MCF 10A (cell line): ENCODE results near the gene ARHGEF9. TPM values are rescaled to one million over a fixed set of nuclear protein-coding genes. Genes with fewer than 3 reads are reported as not detected.
"Not testable (repeated sequence)": the region's sequence is repeated elsewhere in the genome, so short reads cannot be mapped to it uniquely, and the experiment has no call there.

Experiments
- BruUV-seq: library from RNA; stranded (reverse); fragments of 400-500 nt; replicated peaks from 2 replicates; lab custom pipeline; 2021; lab: Mats Ljungman, UMichigan
- CTCF ChIA-PET: fragments of 300-600 bp; sonication (Branson Sonifier 250); formaldehyde crosslinking; extraction: SDS; loops from one replicate; lab custom pipeline; 2021; ENCODE audit warnings: antibody characterized with exemption, inconsistent platforms; lab: Yijun Ruan, JAX
- POLR2A ChIA-PET: fragments of 300-600, 350-650 bp; sonication (Branson Sonifier 250); formaldehyde crosslinking; extraction: SDS; loops from one replicate; lab custom pipeline; 2020; ENCODE audit warnings: antibody characterized with exemption, inconsistent platforms; lab: Yijun Ruan, JAX
- DNase-seq: peaks from one replicate; pipeline ENCODE4 v3.0.0-alpha.2; 2018; ENCODE audit not compliant: unreplicated experiment
- H3K27ac Mint-ChIP-seq: one replicate; pipeline ENCODE4 v1.8.0; 2022; ENCODE audit warnings: mild to moderate bottlenecking, low read depth, mixed read lengths; ENCODE audit not compliant: unreplicated experiment
- H3K27me3 Mint-ChIP-seq: one replicate; pipeline ENCODE4 v1.8.0; 2022; ENCODE audit warnings: mixed read lengths; ENCODE audit not compliant: insufficient read depth, unreplicated experiment
- H3K36me3 Mint-ChIP-seq: one replicate; pipeline ENCODE4 v1.8.0; 2022; ENCODE audit warnings: mild to moderate bottlenecking, moderate library complexity, mixed read lengths; ENCODE audit not compliant: insufficient read depth, unreplicated experiment
- H3K4me1 Mint-ChIP-seq: one replicate; pipeline ENCODE4 v1.8.0; 2022; ENCODE audit warnings: mixed read lengths; ENCODE audit not compliant: insufficient read depth, unreplicated experiment
- H3K4me3 Mint-ChIP-seq: one replicate; pipeline ENCODE4 v1.8.0; 2022; ENCODE audit warnings: mild to moderate bottlenecking, moderate library complexity, mixed read lengths; ENCODE audit not compliant: unreplicated experiment
- H3K9me3 Mint-ChIP-seq: one replicate; pipeline ENCODE4 v1.8.0; 2022; ENCODE audit warnings: mixed read lengths; ENCODE audit not compliant: unreplicated experiment
- intact Hi-C: fragments of 100-400 bp; cut with micrococcal nuclease; formaldehyde crosslinking; loops from 2 replicates; pipeline ENCODE4 v1.14.1; 2022
- total RNA-seq: library from RNA; stranded (reverse); gene quantifications from 2 replicates; pipeline ENCODE4 v1.2.3, GENCODE V29; 2022
- TF ChIP-seq, protein P1 (sequence below): fragments of 200-600 bp; IDR thresholded peaks from one replicate; pipeline ENCODE4 v1.8.0; 2022; ENCODE audit warnings: antibody characterized with exemption, mild to moderate bottlenecking; ENCODE audit not compliant: unreplicated experiment

Gene ARHGEF9
- total RNA-seq, 1 experiment from 2014 or later: 33.6 TPM

- BruUV-seq: no TSS peak
- POLR2A ChIA-PET: no interaction called here
- Mint-ChIP-seq H3K9me3 (no peaks in the 10 kb centered on the region), H3K27me3 (no peaks in the 10 kb centered on the region), H3K27ac (no peak overlapping the region), H3K4me1 (peaks cover 7% of the 10 kb centered on the region), H3K4me3 (no peak overlapping the region), H3K36me3 (peaks cover 2% of the 10 kb centered on the region)
- CTCF ChIA-PET: interaction anchor here (1.1 kb wide), 1 partner anchor 16 kb away, joined by 3 read pairs; no protein-coding TSS in a partner anchor
- intact Hi-C loops: no loop called here
- TF ChIP-seq, protein P1, sequence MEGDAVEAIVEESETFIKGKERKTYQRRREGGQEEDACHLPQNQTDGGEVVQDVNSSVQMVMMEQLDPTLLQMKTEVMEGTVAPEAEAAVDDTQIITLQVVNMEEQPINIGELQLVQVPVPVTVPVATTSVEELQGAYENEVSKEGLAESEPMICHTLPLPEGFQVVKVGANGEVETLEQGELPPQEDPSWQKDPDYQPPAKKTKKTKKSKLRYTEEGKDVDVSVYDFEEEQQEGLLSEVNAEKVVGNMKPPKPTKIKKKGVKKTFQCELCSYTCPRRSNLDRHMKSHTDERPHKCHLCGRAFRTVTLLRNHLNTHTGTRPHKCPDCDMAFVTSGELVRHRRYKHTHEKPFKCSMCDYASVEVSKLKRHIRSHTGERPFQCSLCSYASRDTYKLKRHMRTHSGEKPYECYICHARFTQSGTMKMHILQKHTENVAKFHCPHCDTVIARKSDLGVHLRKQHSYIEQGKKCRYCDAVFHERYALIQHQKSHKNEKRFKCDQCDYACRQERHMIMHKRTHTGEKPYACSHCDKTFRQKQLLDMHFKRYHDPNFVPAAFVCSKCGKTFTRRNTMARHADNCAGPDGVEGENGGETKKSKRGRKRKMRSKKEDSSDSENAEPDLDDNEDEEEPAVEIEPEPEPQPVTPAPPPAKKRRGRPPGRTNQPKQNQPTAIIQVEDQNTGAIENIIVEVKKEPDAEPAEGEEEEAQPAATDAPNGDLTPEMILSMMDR: no peak
- DNase-seq: no peak
These were observed 126.1 kb downstream of the ARHGEF9 start for GRCh38 chrX:63658920-63659319.

DNA sequence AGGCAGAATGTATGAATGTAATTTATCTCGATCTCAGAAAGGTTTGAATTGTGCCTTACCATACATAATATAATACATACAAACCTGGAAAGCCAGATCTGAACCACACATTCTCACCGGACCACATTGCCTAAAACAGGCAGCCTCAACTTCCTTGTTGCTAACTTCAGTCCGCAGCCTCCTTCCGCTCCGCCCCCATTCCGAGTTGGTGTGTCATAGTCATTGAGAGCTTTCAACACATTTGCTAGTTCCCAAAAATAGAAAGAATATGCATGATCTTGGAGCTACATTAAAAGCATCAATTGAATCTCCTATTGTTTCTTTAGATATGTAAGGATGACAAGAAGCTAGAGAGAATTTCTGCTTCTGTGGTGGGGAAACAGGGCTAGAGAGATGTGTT is 127.2 kb downstream of the ARHGEF9 start:
- H3K27ac Mint-ChIP-seq: peak overlapping the region; percentile 86
- CTCF ChIA-PET: interaction anchor here (0.6 kb wide), 1 partner anchor 36 kb away, joined by 3 read pairs; no protein-coding TSS in a partner anchor
- no peaks in the 10 kb centered on the region for H3K9me3 Mint-ChIP-seq
- DNase-seq: peak; percentile 70
- intact Hi-C loops: no loop called here
- no peaks in the 10 kb centered on the region for H3K27me3 Mint-ChIP-seq
- TF ChIP-seq, protein P1: no peak
- H3K4me3 Mint-ChIP-seq: no peak overlapping the region
- H3K36me3 Mint-ChIP-seq: no peaks in the 10 kb centered on the region
- BruUV-seq: no TSS peak
- peaks cover 7% of the 10 kb centered on the region for H3K4me1 Mint-ChIP-seq
- POLR2A ChIA-PET: no interaction called here

DNA sequence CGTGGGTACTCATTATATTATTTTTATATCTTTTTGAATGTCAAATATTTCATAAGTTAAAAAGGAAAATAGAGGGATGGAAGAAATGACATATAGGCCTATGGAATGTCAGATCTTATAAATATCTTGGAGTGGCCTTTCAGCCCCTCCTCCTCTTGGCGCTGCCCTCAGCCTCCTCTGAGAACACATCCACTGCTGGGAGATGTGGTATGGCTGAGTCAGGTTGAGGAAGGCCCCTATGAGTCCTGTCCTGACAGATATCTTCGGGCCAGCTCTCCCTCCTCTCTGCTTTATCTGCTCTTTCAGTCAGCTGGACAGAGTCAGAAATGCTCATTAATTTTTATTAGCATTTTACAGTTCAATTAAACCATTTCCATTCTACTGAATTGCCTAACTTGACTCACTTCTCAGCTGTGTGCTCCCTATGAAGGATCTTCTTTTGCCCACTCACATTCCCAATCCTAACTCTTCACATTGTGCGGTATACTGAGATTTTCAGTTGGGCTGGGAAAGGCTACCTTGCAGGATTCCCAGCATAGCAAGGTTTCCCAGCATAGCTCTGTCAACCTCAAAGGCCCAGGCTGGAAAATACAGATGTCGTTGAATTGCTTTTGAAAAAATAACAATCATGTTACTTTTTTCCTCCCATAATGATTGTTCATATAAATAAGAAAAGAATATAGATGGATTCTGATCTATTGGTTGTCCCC is 128.0 kb downstream of the ARHGEF9 start:
- intact Hi-C loops: no loop called here
- H3K4me1 Mint-ChIP-seq: peaks cover 7% of the 10 kb centered on the region
- H3K36me3 Mint-ChIP-seq: no peaks in the 10 kb centered on the region
- peak; percentile 19 for DNase-seq
- no TSS peak for BruUV-seq
- TF ChIP-seq, protein P1: no peak
- H3K27ac Mint-ChIP-seq: peak overlapping the region; percentile 86
- H3K9me3 Mint-ChIP-seq: no peaks in the 10 kb centered on the region
- POLR2A ChIA-PET: no interaction called here
- H3K27me3 Mint-ChIP-seq: no peaks in the 10 kb centered on the region
- H3K4me3 Mint-ChIP-seq: no peak overlapping the region
- CTCF ChIA-PET: interaction anchor here (0.6 to 0.7 kb wide), 2 partner anchors 30 to 37 kb away, joined by 3 read pairs; no protein-coding TSS in a partner anchor

DNA sequence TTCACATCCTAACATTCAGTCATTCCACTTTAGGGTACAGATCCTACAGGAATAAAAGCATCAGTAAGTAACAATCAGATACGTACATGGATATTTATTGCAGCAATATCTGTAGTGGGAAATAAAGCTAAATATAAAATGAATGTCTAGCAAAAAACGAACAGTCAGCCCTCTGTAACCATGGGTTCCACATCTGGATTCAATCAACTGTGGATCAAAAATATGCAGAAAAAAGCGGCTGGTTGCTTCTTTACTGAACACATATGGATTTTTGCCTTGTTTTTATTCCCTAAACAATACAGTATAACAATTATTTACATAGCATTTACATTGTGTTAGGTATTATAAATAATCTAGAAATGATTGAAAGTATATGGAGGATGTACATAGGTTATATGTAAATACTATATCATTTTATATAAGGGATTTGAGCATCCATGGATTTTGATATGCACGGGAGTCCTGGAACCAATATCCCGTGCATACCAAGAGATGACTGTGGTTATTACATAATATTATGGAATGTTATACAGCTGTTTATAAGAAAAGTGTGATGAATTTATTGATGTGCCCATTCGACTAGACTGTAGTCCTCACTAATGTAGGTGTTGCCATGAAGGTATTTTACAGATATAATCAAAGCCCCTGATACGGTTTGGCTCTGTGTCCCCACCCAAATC is 132.8 kb downstream of the ARHGEF9 start:
- no peak for DNase-seq
- POLR2A ChIA-PET: no interaction called here
- BruUV-seq: no TSS peak
- Mint-ChIP-seq H3K27me3 (no peaks in the 10 kb centered on the region), H3K4me3 (no peak overlapping the region), H3K4me1 (no peaks in the 10 kb centered on the region), H3K36me3 (peaks cover 9% of the 10 kb centered on the region), H3K27ac (no peak overlapping the region), H3K9me3 (no peaks in the 10 kb centered on the region)
- intact Hi-C loops: no loop called here
- CTCF ChIA-PET: interaction anchor here (0.6 kb wide), 1 partner anchor 19 kb away, joined by 3 read pairs; no protein-coding TSS in a partner anchor
- TF ChIP-seq, protein P1: no peak

GRCh38 chrX:63645748-63646147 is 139.3 kb downstream of the ARHGEF9 start:
- H3K4me3 Mint-ChIP-seq, DNase-seq, H3K4me1 Mint-ChIP-seq, BruUV-seq, intact Hi-C loops, H3K27me3 Mint-ChIP-seq, H3K9me3 Mint-ChIP-seq, H3K27ac Mint-ChIP-seq, POLR2A ChIA-PET, CTCF ChIA-PET: not testable (repeated sequence)
- peaks cover 23% of the 10 kb centered on the region for H3K36me3 Mint-ChIP-seq
